GM18499 (cell line): ENCODE data around the gene TOP2A.
"Not testable (repeated sequence)": the region's sequence is repeated elsewhere in the genome, so short reads cannot be mapped to it uniquely, and the experiment has no call there.

Experiments
- ATAC-seq: cut with Tn5 transposase; IDR thresholded peaks from one replicate; pipeline ENCODE4 v1.9.1; 2021; ENCODE audit warnings: moderate number of reproducible peaks; ENCODE audit not compliant: insufficient read depth, unreplicated experiment

Gene TOP2A

GRCh38 chr17:40378966-40379365 lies 38.7 kb downstream of the TOP2A start:
- ATAC-seq: no peak

- no peak for ATAC-seq
Observed at GRCh38 chr17:40377832-40378231, 39.9 kb downstream of the TOP2A start.

GRCh38 chr17:40376541-40376940 lies 41.2 kb downstream of the TOP2A start:
- ATAC-seq: not testable (repeated sequence)

GRCh38 chr17:40375786-40376185 lies 41.9 kb downstream of the TOP2A start:
- ATAC-seq: not testable (repeated sequence)

GRCh38 chr17:40374821-40375498 lies 42.7 kb downstream of the TOP2A start:
- ATAC-seq: no peak

GRCh38 chr17:40373999-40374398 lies 43.7 kb downstream of the TOP2A start:
- ATAC-seq: no peak

GRCh38 chr17:40373324-40373723 lies 44.4 kb downstream of the TOP2A start:
- no peak for ATAC-seq

GRCh38 chr17:40372644-40373043 lies 45.1 kb downstream of the TOP2A start:
- not testable (repeated sequence) for ATAC-seq

- ATAC-seq: no peak
Observed at GRCh38 chr17:40372031-40372430, 45.7 kb downstream of the TOP2A start.

GRCh38 chr17:40371261-40371929 lies 46.3 kb downstream of the TOP2A start:
- ATAC-seq: no peak

- no peak for ATAC-seq
Observed at GRCh38 chr17:40369923-40370322, 47.8 kb downstream of the TOP2A start.

GRCh38 chr17:40367728-40368127 lies 50.0 kb downstream of the TOP2A start:
- ATAC-seq: not testable (repeated sequence)

GRCh38 chr17:40366861-40367518 lies 50.7 kb downstream of the TOP2A start:
- ATAC-seq: no peak

GRCh38 chr17:40366076-40366860 lies 51.4 kb downstream of the TOP2A start:
- ATAC-seq: no peak

GRCh38 chr17:40364906-40365305 lies 52.8 kb downstream of the TOP2A start:
- no peak for ATAC-seq

GRCh38 chr17:40364121-40364861 lies 53.4 kb downstream of the TOP2A start, which contains the start of gene GJD3:
Gene GJD3 (minus strand): TSS chr17:40364737. CDS start chr17:40363815, 922 bp downstream.
- no peak for ATAC-seq

GRCh38 chr17:40363111-40363827 lies 54.4 kb downstream of the TOP2A start:
- no peak for ATAC-seq

GRCh38 chr17:40362696-40363110 lies 55.0 kb downstream of the TOP2A start:
- no peak for ATAC-seq
